ENCODE data around the gene ZNF490.

DNA sequence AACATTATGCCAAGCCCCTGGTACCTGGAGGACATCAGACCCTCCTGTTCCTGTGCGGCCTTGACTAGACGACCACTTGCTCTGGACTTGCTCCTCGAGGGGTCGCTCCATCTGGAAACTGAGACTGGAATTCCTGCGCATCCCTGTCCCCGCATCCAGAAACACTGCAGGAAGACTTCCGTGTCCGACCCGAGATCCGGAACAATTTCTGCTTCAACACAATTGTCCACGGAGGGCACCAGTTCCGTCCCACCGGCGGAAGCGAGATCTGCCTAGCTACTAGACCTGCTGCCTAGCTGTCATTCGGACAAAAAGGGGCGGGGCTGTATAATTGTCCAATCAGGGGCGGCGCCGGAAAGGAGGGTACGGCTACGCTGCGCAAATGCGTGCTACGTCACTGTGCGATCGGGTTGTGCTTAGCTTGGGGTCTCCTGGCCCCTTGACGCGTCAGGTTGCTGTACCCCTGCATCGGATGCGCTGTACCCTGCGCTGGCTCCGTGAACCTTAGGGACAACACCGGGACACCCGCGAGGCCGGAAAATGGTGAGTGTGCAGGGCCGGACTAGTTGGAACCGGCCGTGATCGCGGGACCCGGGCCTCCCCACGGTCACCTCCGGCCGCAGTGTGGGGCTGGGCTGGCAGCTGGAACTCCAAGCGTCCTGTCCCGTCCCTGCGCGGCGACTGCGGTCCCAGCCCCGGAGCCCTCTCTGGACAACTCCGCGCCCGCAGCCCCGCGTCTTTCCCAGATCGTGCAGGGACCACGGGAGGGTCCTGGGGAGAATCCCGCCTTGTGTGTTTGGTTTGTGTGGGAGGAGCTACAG is at the start of gene ZNF490, which contains the start of gene ZNF791:
- TF ChIP-seq POLR2A (IDR thresholded peaks at IDR 0.05; ENCODE audit: low read length) (peak; percentile 89), GATA1 (IDR thresholded peaks at IDR 0.05; ENCODE audit: low read depth, low read length) (no peak)

Measured in erythroblast (primary cell).